ENCODE measurements around the gene DIDO1.

DIDO1 gene

GRCh38 chr20:62949962-62950361, 23.7 kb upstream of the DIDO1 start:
- DNase-seq, result no peak

GRCh38 chr20:62949153-62949821, 23.0 kb upstream of the DIDO1 start:
- no peak for DNase-seq

DNA sequence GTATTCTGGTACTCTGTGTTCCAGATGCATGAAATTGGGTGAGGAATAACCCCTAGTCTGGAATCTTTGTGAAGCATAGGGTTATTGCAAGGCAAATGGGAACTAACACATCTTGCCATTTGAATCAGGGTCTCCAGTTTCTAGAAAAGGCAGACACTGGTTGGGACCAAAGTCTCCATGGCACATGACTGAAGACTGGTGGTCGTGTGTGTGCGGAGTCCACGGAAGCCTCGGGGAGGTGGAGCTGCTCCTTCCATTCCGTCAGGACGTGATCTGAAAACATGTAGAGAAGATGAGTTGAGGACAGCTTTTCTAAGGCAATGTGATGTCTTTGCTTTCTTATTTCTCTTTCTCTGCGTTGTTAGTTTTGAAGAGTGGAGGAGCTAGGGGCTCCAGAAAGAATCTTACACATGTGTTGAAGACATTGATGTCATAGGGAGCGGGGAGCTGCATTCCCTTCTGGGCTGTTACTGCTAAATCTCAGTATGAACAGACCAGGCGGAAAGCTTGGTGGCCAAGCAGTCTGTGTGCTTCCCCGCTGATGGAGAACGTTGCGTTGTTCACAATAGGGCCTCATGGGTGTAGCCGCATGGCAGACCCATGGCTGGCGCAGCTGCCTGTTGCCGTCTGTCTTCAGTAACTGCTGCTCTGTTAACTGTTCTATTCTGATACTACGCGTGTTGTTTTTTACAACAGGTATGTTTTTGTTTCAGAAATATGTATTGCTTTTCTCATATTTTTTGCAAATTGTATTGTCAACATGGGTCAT, 21.4 kb upstream of the DIDO1 start:
- DNase-seq, result no peak

DNA sequence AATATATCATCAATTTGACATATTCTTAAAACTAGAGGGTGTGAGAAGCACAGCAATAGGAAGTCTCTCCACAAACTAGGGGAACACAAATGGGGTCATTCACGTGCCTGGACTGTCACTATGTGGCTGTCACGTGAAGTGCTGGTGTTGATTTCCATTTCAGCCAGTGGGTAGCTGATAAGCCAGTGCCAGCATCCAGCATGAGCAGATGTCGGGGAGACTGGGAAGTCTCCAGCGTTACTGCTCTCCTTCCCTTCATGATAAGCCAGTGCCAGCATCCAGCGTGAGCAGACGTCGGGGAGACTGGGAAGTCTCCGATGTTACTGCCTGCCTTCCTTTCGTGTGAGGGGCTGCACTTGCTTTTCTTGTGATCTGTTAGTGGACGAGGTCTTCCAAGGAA, 20.6 kb upstream of the DIDO1 start:
- DNase-seq, result no peak

DNA sequence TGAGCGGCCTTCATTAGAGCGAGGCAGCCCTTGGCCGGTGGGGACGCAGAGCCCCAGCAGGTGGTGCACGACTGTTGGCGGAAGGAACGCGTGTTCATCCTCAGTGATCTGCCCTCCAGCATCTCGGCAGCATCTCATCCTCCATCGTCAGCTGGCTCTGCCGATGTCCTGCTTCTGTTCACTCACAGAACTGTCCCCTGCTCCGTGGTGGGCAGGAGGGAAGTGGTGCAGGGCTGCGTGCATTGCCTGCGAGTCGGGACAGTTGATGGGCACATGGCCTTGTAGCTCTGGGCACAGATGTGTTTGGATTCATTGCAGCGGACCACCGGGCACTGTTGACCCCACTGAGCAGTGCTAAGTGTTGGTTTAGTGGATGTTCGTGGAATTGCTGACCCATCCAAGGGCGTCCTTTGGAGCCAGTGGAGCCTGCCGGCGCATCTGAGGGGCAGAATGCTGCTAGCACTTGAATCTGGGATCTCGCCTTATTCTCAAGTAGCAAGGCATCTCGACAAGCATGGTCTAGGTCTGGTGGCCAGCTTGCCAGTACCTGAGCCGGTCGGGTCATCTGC, 19.6 kb upstream of the DIDO1 start:
- DNase-seq, result no peak

- no peak for DNase-seq
Observed at GRCh38 chr20:62944746-62945145, 18.4 kb upstream of the DIDO1 start.

GRCh38 chr20:62944184-62944583, 17.9 kb upstream of the DIDO1 start:
- DNase-seq, result no peak

DNA sequence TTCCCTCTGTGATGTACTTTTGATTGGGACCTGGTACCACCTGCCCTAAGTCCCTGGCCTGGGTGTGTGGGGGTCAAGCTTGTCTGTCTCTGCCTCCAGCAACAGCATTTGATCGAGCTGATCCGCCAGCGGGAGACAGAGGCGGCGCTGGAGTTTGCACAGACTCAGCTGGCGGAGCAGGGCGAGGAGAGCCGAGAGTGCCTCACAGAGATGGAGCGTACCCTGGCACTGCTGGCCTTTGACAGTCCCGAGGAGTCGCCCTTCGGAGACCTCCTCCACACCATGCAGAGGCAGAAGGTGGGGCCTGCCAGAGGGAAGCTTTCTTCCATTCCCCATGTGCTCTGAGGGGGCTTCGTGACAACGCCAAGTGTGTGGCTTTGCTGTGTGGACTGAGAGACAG, 17.1 kb upstream of the DIDO1 start:
- DNase-seq, result no peak

GRCh38 chr20:62942456-62942855, 16.2 kb upstream of the DIDO1 start:
- DNase-seq, result no peak

- DNase-seq, result no peak
Observed at GRCh38 chr20:62941792-62942191, 15.5 kb upstream of the DIDO1 start.

- DNase-seq, result no peak
Observed at GRCh38 chr20:62940875-62941274, 14.6 kb upstream of the DIDO1 start.

GRCh38 chr20:62938105-62938888, 12.0 kb upstream of the DIDO1 start, which contains the start of gene GID8:
Gene GID8 (plus strand): TSS chr20:62938147. CDS start chr20:62941503, 3,356 bp downstream.
- DNase-seq, result peak; percentile 83

DNA sequence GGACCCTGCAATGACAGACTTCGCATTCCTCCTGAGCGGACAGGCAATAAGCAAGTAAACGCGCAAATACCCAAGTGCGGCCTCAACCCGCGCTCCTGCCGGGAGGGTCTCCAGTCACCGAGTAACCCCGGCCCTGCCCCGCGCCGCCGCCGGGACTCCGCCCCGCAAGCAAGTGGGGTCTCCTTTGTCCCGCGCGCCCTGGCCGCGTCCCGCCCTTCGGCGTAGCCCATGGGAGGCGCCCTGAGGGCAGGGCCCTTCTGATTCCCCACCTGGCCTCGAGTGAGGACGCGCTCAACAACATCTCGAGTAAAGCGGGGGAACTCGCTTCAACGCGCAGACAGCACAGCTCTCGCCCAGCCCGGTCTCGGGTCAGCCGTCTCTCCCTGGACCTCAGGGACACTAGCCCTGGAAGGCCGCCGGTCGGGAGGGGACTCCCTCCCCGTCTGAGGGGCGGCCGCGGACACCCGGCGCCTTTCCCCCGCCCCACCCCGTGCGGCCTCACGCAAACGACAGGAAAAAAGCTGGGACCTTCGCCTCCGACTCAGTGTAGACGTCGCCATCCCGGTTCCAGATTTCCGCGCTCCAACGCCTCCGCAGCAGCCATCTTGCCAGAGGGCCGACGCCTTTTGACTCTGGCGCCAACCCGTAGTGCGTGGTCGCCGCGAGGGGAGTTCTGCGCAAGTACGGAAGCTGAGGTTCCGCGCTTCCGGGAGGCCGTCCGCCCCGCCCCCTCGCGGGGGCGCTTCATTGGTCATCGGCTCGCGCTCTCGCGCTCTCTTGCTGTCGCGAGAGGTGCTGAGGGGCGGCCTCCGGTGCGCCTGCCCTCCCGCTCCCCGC, 11.2 kb upstream of the DIDO1 start:
- peak; percentile 98 for DNase-seq

- no peak for DNase-seq
Observed at GRCh38 chr20:62935968-62936585, 9.8 kb upstream of the DIDO1 start.

DNA sequence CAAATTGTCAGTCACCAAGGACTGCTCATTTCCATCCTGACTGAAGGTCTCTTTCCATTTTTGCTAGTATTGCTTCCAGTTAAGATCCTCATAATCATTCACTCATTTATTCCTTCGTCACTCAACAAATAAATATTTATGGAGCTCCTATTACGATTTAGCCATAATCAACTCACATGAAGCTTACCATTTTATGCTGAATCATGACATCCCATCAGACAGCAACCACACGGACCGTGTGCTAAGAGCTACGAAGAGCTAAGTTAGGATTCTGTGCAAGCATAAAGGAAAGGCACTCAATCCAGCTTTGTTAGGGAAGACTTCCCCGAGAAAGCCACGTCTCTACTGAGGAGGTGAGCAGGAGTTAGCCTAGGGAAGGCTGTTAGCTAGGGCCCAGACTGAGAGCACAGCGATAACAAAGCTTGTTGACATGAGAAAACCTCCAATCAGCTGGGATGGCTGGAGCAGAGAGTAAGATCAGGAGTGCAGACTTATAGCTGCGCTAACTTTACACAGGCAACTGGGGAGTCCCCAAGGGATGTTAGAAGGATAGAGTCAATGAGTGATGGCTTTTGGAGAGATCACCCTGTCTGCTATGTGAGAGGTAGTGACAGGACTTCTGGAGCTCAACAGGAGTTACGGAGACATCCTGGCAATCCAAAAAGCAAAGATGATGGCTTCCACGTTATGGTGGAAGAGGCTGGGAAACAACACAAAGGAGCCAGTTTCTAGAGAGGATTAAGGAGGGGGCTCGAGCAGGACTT, 9.1 kb upstream of the DIDO1 start:
- no peak for DNase-seq

DNA sequence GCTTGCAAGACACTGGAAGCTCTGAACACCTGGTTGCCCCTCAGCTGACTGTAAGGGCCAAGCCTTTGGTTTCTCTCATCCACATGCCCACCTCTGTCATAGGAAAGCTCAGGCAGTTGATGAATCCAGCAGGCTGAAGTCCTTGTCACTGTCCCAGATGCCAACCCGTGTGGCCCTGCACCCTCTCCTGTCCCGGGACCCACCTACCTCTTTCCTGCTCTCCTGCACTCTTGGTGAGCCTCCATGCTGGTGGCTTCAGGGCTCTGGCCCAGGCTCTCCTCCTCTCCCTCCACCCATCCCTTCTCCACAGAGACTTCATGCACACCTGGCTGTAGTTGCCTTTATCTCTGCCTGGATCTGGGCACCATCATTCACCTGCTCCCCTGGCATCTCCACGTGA, 7.7 kb upstream of the DIDO1 start:
- DNase-seq, result no peak

DNA sequence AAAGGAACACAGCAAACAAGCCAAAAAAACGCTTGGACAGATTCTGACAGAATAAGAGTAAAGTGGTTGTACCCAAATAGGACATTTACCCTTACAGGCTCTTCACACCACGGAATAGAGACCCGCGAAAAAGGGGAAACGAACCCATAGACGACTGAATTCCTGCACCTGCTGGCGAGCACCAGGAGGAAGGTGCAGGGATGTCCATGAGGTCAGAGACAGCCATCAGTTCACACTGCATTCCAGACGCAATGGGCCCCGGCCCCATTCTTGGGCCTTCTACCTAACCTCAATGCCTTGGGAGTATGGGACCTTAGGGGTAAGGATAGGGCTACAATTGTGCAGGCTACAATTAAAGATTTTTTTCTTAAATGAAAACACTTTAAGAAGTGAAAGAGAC, 5.2 kb upstream of the DIDO1 start:
- no peak for DNase-seq

DNA sequence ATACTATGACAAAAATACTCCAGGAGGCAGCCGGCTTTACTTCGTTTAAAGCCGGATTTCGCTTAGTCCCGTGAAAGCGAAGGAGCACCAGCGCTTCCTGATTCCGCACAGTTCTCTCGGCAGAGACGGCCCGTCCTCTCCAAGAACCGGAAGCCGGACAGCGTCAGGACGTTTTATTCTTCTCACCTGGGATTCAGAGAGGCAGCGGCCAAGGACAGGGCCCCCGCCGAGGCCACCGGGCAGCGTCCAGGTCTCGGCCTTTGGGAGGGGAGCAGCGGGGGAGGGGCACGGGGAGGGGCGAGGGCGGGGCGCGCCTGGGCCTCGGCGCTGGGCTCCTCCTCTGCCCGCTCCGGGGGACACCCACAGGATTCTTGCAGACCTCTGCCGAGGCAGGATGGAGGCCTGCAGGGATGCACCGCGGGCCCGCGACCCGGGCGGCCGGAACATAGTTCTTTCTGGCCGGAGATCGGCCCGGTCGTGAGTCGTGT, 2.8 kb upstream of the DIDO1 start:
- peak; percentile 82 for DNase-seq

- no peak for DNase-seq
Observed at GRCh38 chr20:62928246-62928939, 2.1 kb upstream of the DIDO1 start.

DNA sequence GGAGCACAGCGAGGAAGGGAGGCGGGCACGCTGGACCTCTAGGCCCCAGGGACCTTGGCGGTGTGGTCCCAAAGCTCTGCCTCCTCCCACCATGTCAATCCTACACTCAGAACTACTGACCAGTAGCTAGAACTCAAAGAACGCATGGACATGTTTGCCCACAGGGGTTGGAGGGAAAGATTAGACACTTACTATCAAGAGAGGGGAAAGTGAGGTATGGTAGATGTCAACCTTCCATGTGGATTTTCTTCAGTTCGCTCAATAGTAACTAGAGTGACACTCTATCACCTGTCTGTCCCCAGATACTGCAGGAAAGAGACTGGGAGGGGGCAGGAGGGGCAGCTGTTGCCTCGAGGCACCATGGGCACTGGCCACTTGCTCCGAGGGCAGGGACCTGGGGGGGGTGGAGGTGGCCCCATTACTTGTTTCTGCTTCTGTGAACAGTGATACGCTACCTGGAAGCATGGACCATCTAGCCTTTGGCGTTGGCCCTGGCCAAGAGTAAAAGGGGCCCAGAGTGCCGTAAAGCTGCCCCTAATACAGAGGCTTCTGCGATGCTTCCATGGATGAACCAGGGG, 912 bp upstream of the DIDO1 start:
- no peak for DNase-seq
